K562 (cell line): ENCODE measurements around the gene DNAJB1. TPM values are rescaled to one million over a fixed set of nuclear protein-coding genes. Genes with fewer than 3 reads are reported as not detected.

ENCODE experiments used
- ADNP ChIP-seq: fragments of 200-800 bp; sonication (Bioruptor generic); IDR thresholded peaks from 2 replicates; pipeline ENCODE4 v1.6.1; 2016; ENCODE audit warnings: missing genetic modification characterization, missing compliant biosample characterization
- BRD9 ChIP-seq: fragments of 450-650 bp; IDR thresholded peaks from 2 replicates; pipeline ENCODE4 v1.6.1; 2018; ENCODE audit warnings: low read depth; ENCODE audit not compliant: partially characterized antibody
- CC2D1A ChIP-seq: fragments of 450-650 bp; IDR thresholded peaks from 2 replicates; pipeline ENCODE4 v1.6.1; 2017; ENCODE audit warnings: mild to moderate bottlenecking
- ESRRB ChIP-seq: fragments of 250-450 bp; sonication (Bioruptor Pico); IDR thresholded peaks from 2 replicates; pipeline ENCODE4 v1.5.0; 2020; ENCODE audit warnings: mild to moderate bottlenecking, moderate library complexity, borderline replicate concordance
- FOS ChIP-seq: IDR thresholded peaks from 3 replicates; pipeline ENCODE4 v1.6.1; 2011; ENCODE audit not compliant: insufficient read length; ENCODE audit errors: extremely low read depth
- FOXA1 ChIP-seq: fragments of 450-650 bp; IDR thresholded peaks from 2 replicates; pipeline ENCODE4 v1.6.1; 2016; ENCODE audit warnings: mild to moderate bottlenecking, borderline replicate concordance
- HNRNPK ChIP-seq: fragments of 200-400 bp; formaldehyde crosslinking; IDR thresholded peaks from one replicate; pipeline ENCODE4 v1.6.1; 2018; ENCODE audit warnings: mild to moderate bottlenecking, low read depth, low read length; ENCODE audit not compliant: poor library complexity, severe bottlenecking
- MAZ ChIP-seq, 2 experiments: fragments of 450-650 bp in 1 of 2; sonication (generic) in 1 of 2; formaldehyde crosslinking; IDR thresholded peaks in 1 of 2; conservative IDR thresholded peaks in 1 of 2; 2 replicates each; pipeline versions ENCODE4 v1.4.0 to v1.5.0; 2020; ENCODE audit warnings: mild to moderate bottlenecking in 1 of 2, missing genetic modification reagents in 1 of 2
- NFYB ChIP-seq: IDR thresholded peaks from 2 replicates; pipeline ENCODE4 v1.6.1; 2011; ENCODE audit warnings: mild to moderate bottlenecking, moderate library complexity; ENCODE audit not compliant: insufficient read length; ENCODE audit errors: extremely low read depth
- NR1H2 ChIP-seq: sonication (generic); formaldehyde crosslinking; IDR thresholded peaks from 2 replicates; pipeline ENCODE4 v1.4.0; 2020; ENCODE audit warnings: mild to moderate bottlenecking, missing genetic modification reagents
- NUFIP1 ChIP-seq: fragments of 450-650 bp; IDR thresholded peaks from 2 replicates; pipeline ENCODE4 v1.6.1; 2018; ENCODE audit not compliant: partially characterized antibody
- RNF2 ChIP-seq: sonication (generic); IDR thresholded peaks from 2 replicates; pipeline ENCODE4 v1.6.1; 2016
- SIN3A ChIP-seq, 2 experiments: fragments of 150-350 bp in 1 of 2; IDR thresholded peaks; 2 replicates each; pipeline ENCODE4 v1.6.1; 2011 to 2016; ENCODE audit warnings: borderline replicate concordance in 2 of 2, low read depth in 2 of 2, low read length in 2 of 2, mild to moderate bottlenecking in 2 of 2, moderate library complexity in 2 of 2; ENCODE audit not compliant: control insufficient read depth in 1 of 2
- TARDBP ChIP-seq: fragments of 450-650 bp; IDR thresholded peaks from 2 replicates; pipeline ENCODE4 v1.6.1; 2016
- TBL1XR1 ChIP-seq, 2 experiments: IDR thresholded peaks; 2 replicates each; pipeline ENCODE4 v1.6.1; 2012; ENCODE audit warnings: improper control_type of control experiment in 2 of 2, low read length in 2 of 2, mild to moderate bottlenecking in 1 of 2
- ZNF274 ChIP-seq: IDR thresholded peaks from 2 replicates; pipeline ENCODE4 v1.6.1; 2011; ENCODE audit warnings: low read depth, mild to moderate bottlenecking, low read length, moderate library complexity, borderline replicate concordance
- ZNF282 ChIP-seq: sonication (generic); formaldehyde crosslinking; IDR thresholded peaks from 2 replicates; pipeline ENCODE4 v1.8.1; 2023; ENCODE audit warnings: missing genetic modification reagents
- ZNF436 ChIP-seq: fragments of 250-450, 450-650 bp; sonication (Bioruptor Pico); formaldehyde crosslinking; IDR thresholded peaks from 2 replicates; pipeline ENCODE4 v1.7.0; 2020; ENCODE audit warnings: mild to moderate bottlenecking
- polyA plus RNA-seq, 8 experiments: library from polyadenylated mRNA; depleted of rRNA in 4 of 8; stranded (reverse) in 5 of 8; unstranded in 3 of 8; fragments of >200 nt; fragmentation: Nextera tagmentation in 2 of 8; fragmentation: Illumina TruSeq in 1 of 8; extraction: Ambion mirVana in 2 of 8; extraction: Trizol in 1 of 8; gene quantifications; 2 replicates each; pipeline versions ENCODE4 v1.2.1 to v1.2.3, GENCODE V29; 2011 to 2014; ENCODE audit warnings: inconsistent platforms in 1 of 8, missing spikeins in 1 of 8
- total RNA-seq, 7 experiments: library from RNA; depleted of rRNA in 6 of 7; stranded (reverse); fragments of >200 nt in 6 of 7; fragmentation: Illumina TruSeq in 2 of 7; extraction: Trizol in 2 of 7; gene quantifications; 2 replicates each; pipeline versions ENCODE4 v1.2.1 to v1.2.3, GENCODE V29; 2011 to 2021; ENCODE audit warnings: low replicate concordance in 1 of 7
- TF ChIP-seq, protein P1 (sequence below): fragments of 250-450 bp; sonication (Bioruptor Pico); IDR thresholded peaks from 2 replicates; pipeline ENCODE4 v1.5.0; 2021
- TF ChIP-seq, protein P2 (sequence below): IDR thresholded peaks from 2 replicates; pipeline ENCODE4 v1.6.1; 2014; ENCODE audit warnings: antibody characterized with exemption
- TF ChIP-seq, protein P3 (sequence below): fragments of 250-450 bp; sonication (Bioruptor Pico); IDR thresholded peaks from 2 replicates; pipeline ENCODE4 v1.5.0; 2020; ENCODE audit warnings: mild to moderate bottlenecking
- TF ChIP-seq, protein P4 (sequence below): fragments of 250-450 bp; sonication (Bioruptor Pico); IDR thresholded peaks from 2 replicates; pipeline ENCODE4 v1.8.0; 2022; ENCODE audit warnings: inconsistent platforms, mild to moderate bottlenecking, moderate library complexity, borderline replicate concordance

DNAJB1 gene
- total and polyA plus RNA-seq, 9 of the 15 experiments (the other 6 are each of a cell fraction or from before 2014, with no cell fraction given), result 13.2 to 113 (median 62.1) TPM

DNA sequence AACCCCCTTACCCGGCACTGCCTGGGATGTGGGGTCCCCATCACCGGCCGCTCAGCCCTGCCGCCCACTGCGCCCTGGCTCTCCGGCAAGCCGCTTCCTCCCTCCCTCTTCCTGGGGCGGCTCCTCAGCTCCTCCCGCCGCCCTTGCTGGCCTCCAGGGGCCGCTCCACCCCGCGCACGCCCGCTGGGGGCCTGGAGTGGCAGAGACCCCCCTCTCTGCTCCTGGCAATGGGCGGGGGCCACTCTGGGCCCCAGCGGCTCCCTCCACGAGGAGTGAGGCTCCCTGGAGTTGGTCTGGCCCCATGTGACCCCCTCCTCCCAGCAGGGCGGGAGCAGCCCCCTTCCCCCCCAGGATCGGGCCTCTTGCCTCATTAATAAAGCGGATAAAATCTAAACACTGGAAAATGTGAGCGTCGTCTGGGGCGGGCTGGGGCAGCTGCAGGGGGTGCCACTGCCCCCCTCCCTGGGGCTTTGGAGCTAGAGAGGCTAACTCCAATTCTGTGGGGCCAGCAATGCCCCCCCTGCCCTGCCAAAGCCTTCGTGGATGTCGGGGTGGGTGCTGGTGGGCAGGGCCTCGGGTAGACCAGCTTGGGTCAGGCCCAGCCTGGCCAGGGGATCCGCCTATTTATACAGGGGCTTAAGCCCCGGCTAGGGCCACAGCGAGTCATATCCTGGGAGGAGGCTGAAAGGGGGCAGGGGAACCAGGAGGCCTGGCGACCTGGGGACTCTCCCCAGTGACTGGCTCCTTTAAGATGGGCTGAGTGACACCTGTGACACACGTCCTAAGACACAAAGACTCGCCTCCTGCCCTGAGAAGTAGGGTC lies 42.7 kb downstream of the DNAJB1 start, which contains the start of gene PTGER1 (continued):
- TF ChIP-seq RNF2, result no peak
- TF ChIP-seq NR1H2, result no peak
- TF ChIP-seq NFYB, result no peak
- no peak for TF ChIP-seq TARDBP
- TF ChIP-seq ZNF274, result no peak
- no peak for TF ChIP-seq FOS
- no peak for TF ChIP-seq SIN3A (IDR thresholded peaks at IDR 0.05; ENCODE audit: borderline replicate concordance in 2 of 2, control insufficient read depth in 1 of 2, low read depth in 2 of 2, low read length in 2 of 2)
- no peak for TF ChIP-seq BRD9
- TF ChIP-seq, protein P1, sequence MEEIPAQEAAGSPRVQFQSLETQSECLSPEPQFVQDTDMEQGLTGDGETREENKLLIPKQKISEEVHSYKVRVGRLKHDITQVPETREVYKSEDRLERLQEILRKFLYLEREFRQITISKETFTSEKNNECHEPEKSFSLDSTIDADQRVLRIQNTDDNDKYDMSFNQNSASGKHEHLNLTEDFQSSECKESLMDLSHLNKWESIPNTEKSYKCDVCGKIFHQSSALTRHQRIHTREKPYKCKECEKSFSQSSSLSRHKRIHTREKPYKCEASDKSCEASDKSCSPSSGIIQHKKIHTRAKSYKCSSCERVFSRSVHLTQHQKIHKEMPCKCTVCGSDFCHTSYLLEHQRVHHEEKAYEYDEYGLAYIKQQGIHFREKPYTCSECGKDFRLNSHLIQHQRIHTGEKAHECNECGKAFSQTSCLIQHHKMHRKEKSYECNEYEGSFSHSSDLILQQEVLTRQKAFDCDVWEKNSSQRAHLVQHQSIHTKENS (CRISPR knock-in tag), result no peak
- TF ChIP-seq ZNF436 (CRISPR knock-in tag), result no peak
- no peak for TF ChIP-seq ADNP (tag)
- TF ChIP-seq, protein P2, sequence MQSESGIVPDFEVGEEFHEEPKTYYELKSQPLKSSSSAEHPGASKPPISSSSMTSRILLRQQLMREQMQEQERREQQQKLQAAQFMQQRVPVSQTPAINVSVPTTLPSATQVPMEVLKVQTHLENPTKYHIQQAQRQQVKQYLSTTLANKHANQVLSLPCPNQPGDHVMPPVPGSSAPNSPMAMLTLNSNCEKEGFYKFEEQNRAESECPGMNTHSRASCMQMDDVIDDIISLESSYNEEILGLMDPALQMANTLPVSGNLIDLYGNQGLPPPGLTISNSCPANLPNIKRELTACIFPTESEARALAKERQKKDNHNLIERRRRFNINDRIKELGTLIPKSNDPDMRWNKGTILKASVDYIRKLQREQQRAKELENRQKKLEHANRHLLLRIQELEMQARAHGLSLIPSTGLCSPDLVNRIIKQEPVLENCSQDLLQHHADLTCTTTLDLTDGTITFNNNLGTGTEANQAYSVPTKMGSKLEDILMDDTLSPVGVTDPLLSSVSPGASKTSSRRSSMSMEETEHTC, result no peak
- no peak for TF ChIP-seq ESRRB (CRISPR knock-in tag)
- TF ChIP-seq TBL1XR1 (IDR thresholded peaks at IDR 0.05; ENCODE audit: low read length in 2 of 2), result no peak
- TF ChIP-seq MAZ (CRISPR knock-in tag; conservative IDR thresholded peaks at IDR 0.05 in 1 of 2, IDR thresholded peaks at IDR 0.05 in 1 of 2), result peak; percentile 90 to 96
- TF ChIP-seq, protein P3, sequence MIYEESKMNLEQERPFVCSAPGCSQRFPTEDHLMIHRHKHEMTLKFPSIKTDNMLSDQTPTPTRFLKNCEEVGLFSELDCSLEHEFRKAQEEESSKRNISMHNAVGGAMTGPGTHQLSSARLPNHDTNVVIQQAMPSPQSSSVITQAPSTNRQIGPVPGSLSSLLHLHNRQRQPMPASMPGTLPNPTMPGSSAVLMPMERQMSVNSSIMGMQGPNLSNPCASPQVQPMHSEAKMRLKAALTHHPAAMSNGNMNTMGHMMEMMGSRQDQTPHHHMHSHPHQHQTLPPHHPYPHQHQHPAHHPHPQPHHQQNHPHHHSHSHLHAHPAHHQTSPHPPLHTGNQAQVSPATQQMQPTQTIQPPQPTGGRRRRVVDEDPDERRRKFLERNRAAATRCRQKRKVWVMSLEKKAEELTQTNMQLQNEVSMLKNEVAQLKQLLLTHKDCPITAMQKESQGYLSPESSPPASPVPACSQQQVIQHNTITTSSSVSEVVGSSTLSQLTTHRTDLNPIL (CRISPR knock-in tag), result no peak
- TF ChIP-seq, protein P4, sequence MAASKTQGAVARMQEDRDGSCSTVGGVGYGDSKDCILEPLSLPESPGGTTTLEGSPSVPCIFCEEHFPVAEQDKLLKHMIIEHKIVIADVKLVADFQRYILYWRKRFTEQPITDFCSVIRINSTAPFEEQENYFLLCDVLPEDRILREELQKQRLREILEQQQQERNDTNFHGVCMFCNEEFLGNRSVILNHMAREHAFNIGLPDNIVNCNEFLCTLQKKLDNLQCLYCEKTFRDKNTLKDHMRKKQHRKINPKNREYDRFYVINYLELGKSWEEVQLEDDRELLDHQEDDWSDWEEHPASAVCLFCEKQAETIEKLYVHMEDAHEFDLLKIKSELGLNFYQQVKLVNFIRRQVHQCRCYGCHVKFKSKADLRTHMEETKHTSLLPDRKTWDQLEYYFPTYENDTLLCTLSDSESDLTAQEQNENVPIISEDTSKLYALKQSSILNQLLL (CRISPR knock-in tag), result no peak
- no peak for TF ChIP-seq ZNF282
- TF ChIP-seq HNRNPK, result no peak
- no peak for TF ChIP-seq CC2D1A
- TF ChIP-seq NUFIP1, result no peak
- no peak for TF ChIP-seq FOXA1
